ENCODE data around the gene RABAC1.

RABAC1 gene

DNA sequence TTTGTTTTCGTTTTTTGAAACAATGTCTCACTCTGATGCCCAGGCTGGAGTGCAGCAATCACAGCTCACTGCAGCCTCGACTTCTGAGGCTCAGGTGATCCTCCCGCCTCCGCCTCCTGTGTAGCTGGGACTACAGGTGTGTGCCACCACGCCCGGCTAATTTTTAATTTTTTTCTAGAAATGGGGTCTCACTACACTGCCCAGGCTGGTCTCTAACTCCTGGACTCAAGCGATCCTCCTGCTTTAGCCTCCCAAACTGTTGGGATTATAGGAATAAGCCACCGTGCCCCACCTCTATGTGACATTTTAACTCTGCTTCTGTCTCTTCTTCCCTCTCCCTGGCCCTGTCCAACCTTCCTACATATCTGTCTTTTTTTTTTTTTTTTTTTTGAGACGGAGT lies 29.8 kb upstream of the RABAC1 start:
- DNase-seq: no peak

DNA sequence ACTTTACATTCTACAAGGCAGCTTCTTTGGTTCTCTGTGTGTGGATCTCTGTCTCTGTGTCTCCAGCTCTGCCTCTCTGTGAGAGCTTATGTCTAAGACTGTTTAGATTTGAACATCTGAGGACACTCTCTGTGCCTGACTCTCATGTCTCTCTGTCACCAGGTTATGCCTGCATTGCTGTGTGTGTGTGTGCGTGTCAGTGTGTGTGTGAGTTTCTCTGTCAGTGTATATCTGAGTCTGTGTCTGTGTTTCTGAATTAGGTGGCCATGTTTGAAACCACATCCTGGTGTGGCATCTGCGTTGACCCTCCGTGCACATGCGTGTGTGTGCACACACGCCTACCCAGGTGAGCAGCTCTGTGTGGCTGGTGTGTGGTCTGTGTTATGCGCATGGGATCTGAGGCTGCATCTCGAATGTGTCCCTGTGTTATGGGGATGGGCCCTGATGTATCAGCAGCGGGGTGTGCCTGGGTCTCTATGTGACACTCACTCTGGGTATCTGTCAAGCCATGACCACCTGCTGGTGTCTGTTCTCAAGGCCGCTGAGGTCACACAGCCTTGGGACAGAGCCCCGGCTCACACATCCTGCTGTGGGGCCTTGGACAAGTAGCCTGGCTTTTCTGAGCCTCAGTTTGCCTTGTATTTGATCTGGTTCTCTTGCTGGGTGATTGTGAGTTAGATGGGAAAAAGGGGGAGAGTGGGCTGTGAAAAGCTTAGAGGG lies 28.2 kb upstream of the RABAC1 start:
- DNase-seq: no peak

DNA sequence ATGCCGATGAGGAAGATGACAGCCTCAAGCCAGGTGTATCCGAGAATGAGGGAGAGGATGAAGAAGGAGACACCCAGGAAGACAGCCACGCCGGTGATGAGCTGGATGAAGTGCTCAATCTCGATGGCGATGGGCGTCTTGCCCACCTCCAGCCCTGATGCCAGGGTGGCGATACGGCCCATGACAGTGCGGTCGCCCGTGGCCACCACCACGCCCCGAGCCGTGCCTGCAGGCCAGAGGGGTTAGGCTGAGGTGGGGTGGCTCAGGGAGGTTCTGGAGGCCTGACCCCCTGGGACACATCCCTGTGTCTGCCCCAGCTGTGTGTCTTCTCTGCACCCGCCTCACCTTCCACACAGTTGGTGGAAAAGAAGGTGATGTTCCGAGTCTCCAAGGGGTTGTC lies 25.8 kb upstream of the RABAC1 start:
- no peak for DNase-seq

DNA sequence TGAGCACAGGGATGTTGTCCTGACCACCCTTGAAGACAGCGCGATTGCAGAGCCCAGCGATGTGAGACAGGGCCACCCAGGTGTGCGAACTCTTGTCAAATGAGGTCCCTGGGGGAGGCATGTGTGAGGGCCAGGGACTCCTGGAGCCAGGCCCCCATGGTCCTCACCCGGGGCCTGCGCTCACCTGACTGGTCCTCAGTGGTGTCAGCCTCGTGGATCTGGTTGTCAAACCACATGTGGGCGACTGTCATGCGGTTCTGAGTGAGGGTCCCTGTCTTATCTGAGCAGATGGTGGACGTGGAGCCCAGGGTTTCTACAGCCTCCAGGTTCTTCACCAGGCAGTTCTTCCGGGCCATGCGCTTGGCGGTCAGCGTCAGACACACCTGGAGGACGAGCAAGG lies 22.6 kb upstream of the RABAC1 start:
- no peak for DNase-seq

DNA sequence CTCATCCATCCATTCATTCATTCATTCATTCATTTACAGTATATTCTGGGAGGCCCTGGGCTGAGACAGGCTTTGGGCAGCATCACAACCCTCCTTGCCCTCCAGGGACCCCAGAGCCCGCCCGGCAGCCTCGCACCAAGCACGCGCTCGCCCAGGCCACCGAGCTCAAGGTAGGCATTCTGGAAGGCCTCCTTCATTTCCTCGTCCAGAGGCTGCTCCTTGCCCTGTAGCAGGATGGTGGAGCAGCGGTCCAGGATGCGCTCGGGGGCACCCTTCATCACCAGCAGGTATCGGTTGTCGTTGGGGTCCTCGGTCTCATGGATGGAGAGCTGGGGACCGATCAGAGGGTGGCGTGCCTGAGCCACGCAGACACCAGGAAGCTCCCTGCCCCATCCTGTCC lies 19.3 kb upstream of the RABAC1 start:
- DNase-seq: no peak

DNA sequence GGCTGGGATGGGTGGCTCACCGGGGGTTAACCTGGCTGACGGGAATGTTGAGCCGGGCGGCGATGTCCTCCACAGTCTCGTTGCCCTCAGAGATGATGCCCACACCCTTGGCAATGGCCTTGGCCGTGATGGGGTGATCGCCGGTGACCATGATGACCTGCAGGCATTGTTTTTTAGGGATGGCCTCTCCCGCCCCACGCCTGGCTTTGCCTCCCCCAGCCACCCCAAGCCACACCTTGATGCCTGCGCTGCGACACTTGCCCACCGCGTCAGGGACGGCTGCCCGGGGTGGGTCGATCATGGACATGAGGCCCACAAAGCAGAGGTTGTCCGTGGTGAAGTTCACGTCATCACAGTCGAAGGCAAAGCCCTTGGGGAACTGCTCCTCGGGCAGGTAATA lies 18.8 kb upstream of the RABAC1 start:
- no peak for DNase-seq

DNA sequence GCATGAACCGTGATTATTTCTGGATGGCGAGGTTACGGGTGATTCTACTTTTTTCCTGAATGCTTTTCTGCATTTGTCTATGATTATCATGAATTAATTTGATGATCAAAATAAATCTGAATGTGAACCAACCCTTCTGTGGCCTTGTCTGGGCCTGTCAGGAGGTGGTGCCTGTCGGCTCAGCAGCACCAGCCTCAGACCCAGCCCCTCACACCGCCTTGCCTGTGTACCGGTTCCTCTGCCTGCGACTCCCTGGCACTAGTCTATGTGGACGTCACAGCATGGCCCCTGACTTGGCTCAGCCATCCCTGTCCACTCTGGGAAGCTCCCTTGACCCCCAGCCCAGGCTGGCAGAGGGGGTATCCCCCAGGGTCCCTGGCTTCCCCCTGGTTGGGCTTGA lies 15.5 kb upstream of the RABAC1 start:
- no peak for DNase-seq

DNA sequence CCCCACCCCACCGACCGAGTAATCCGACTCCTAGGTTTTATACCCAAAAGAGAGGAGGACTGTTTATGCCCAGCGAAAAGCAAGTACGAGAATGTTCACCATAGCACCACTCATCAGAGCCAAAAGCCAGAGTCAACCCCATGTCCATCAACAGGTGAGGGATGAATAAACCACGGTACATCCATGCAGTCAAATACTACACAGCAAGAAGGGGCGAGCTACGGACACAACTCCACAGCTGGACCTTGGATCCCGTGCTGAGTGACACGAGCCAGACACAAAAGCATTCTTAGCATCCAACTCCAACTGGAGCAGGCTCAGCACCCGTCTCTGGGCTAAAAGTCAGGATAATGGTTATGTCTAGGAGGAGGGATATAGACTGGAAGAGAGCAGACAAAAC lies 12.2 kb upstream of the RABAC1 start:
- DNase-seq: no peak

DNA sequence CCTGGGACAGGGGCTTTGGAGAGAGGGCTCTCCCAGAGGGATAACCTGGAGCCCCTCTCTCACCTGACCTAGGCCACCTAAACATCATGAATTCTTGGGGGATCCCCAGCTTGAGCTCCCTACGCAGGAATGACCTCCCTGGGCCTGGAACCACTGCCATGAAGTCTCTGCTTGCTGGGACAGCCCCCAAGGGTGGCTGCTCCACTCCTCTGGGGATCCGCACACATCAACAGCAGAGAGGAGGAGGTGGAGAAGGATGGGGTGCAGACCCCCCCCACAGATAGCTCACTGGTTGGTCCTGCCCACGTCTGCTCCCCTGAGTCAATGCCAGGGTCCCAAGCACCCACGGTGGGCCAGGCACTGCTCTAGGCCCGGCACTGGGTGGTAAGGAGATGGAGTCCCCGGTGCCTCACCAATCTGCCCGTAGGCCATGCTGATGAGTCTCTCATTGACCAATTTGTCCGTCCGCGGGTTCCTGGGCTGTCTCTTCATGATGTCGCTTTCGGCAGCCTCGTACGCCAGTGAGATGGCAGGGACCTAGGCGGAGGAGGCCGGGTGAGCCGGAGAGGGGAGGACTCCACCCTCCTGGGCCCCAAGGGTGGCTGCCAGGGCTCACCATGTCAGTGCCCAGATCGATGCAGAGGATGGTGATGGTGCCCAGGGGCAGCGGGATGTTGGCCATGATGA lies 10.8 kb upstream of the RABAC1 start:
- DNase-seq: no peak

DNA sequence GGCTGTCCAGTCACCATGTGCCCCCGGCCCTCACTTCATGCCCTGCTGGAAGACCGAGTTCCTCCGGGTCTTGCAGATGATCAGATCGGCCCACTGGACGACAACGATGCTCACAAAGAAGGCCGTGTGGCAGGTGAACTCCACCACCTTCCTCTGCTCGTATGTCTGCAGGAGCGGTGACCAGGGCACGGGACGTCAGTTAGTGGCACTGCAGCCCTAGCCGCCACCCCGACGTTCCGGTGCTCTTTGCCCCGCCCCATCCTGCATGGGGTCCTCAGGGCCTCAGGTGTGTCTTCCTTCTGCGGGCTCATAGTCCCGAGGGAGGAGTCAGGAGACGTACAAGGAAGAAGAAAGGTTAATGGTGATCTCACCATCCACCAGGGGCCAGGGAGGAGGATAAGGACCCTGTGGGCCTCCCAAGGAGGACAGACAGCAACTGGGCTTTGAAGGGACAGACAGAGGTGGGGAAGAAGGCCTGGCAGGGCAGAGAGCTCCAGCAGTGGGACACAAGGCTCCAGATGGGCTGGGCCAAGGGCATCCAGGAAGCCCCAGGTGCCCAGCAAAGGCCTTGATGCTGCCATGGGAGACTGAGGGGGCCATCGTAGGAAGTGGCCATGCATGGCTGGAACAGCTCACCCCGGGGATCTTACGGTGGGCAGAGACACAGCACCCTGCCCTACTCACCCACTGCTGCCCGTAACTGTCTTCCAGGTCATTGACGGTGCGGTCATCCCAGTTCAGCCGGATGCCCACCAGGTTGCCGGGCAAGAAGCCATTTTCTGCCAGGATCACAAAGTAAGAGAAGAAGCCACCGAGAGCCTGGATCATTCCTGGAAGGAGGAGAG lies 9.9 kb upstream of the RABAC1 start:
- no peak for DNase-seq

DNA sequence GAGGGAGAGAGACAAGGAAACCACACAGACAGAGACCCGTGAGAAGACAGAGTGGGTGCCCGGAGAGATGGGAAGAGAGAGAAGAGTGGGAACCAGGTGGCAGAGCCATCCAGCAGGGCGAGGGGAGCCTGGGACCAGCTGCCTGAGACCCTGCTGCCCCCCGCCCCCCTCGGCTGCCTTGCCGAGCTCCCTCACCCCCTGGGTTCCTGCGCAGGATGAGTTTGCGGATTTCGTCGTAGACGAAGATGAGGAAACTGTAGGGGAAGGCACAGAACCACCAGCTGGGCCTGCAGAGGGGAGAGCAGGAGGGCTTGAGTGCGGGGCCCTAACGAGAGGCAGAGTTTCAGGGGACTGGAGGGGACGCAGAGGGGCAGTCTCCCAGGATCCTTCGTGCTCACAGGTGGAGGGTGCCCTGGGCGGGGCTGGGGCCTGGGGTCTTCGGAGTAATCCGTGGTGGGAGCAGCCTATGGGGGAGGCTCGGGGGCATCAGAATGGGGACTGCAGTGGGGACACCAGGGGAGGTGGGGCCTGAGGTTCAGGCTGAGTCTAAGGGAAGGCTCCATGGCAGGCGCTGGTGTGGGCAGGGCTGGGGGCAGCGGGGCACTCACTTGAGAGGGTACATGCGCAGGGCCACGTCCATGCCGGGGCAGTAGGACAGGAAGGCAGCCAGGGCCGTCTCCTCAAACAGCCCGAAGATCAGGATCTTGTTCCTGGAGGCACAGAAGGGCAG lies 8.1 kb upstream of the RABAC1 start:
- no peak for DNase-seq

DNA sequence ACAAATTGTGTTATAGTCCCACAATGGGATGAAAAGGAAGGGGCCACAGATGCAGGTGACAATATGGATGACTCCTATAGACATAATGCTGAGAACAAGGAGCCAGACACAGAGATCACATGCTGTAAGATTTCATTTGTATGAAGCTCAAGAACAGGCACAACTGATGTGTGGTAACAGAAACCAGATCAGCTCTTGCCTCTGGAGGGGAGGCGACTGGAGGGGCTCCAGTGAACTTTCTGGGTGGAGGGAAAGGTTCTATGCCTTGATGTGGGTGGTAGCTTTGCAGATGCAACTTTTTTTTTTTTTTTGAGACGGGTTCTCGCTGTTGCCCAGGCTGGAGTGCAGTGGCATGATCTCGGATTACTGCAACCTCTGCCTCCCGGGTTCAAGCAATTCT lies 6.0 kb upstream of the RABAC1 start:
- DNase-seq: no peak

DNA sequence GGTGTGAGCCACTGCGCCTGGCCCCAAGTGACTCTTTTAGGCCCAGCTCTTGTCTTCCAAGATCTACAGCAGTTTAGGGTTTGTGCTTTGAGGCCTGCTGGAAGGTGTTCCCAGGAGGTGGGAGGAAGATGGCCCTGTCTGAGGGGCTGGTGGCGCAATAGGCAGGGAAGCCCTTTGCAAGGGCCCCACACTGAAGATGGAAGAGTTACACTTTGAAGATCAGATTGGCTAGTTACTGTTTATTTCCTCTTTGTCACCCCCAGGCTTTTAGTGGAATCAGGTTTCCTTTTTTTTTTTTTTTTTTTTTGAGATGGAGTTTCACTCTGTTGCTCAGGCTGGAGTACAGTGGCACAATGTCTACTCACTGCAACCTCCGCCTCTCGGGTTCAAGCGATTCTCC lies 1.9 kb upstream of the RABAC1 start:
- DNase-seq: no peak

DNA sequence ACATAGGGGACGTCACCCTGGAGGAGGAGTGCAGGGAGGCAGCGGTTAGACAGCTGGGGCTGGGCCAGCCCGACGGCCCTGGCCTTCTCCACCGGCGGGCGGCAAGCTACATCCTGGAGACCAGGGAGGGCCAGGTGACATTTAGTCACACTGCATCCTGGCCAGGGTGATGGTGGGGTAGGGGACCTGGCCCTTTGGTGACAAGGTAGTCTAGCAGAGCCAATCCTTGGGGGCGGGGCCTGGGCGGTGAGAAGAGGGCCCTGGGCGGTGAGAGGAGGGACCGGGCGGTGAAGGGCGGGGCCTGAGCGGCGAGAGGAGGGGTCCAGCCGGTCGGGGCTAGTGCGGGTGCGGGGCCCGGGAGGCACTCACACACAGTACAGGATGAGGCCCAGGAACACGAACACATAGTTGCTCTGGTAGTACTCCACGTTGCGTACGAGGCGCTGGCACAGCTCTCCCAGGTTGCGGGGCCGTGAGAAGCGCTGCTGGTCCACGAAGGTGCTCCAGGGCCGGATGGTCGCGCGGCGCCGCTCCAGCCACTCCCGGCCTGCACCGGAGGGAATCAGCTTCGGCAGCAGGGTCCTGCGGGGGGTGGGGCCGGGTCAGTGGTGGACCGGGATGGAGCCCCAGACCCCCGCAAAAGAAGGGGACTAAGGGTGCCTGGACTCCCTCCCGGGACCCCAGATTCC lies 610 bp downstream of the RABAC1 start:
- peak; percentile 80 to 81 for DNase-seq

DNA sequence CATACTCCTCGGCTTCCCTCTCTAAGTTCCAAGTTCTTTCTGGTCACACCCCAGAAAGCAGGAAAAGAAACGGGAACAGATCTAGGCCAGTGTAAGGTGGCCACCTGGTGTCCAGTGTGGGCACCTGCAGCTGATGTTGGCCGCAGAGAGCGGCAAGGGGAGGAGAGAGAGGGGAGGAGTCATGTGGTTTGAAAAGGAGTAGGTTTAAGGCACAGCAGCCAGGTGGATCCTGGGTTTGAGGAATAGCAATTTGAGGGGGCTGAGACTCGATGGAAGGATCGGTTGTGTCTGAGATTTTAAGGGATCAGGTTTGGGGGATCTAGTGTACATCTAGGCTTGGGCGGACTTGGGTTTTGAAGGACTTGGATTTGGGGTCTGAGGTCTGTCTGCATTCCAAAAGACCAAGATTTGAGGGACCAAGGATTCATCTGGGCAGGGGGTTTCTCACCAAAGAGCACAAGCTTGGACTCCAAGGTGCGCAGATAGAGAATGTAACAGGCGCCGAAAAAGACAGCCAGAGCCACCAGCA lies 1.2 kb downstream of the RABAC1 start:
- DNase-seq: no peak

DNA sequence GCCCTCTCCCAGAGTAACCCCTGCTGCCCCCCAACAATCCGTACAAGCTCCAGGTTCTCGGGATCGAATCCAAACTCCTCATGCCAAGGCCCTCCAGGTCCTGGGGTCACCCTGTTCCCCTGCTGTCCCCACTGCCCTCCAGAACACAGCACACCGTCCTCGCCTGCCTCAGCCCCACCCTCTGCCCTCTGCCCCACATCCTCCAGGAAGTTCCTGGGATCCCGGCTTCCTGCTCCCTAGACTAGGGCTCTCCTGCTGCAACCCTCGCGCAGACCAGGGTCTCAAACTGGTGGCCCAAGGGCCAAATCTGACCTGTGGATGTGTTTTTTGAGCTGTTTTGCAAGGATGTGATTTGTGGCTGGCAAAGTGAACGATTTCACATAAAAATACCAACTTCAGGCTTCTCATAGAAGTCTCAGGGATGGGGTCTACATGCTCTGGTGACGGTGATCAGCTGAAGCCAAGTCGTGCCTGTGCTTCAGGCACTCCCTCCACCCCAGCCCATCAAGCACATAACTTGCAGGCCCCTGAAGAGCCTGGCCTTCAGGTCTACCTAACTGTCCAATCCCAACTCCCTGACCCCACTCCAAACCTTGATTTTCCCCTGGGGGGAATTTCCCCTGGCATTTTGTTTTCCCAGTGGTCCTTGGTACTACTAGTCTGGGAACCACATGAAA lies 1.8 kb downstream of the RABAC1 start:
- no peak for DNase-seq

DNA sequence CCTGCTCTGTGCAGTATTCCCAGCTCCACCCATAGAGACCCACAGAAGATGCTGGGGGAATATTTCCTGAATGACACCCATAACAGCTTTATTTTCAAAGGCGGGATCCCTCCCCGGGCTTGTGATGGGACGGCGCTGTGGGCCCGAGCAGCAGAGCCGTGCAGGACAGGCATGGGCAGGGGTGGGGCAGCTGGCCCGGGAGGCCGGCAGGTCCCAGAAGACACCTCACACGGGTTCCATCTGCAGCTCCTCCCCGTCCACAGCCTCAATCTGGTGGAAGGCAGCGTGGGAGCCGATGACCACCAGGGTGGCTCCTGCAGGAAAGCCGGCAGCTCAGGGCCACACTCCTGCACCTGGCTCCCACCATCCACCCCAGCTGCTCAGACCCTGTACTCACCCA lies 2.5 kb downstream of the RABAC1 start:
- DNase-seq: no peak

DNA sequence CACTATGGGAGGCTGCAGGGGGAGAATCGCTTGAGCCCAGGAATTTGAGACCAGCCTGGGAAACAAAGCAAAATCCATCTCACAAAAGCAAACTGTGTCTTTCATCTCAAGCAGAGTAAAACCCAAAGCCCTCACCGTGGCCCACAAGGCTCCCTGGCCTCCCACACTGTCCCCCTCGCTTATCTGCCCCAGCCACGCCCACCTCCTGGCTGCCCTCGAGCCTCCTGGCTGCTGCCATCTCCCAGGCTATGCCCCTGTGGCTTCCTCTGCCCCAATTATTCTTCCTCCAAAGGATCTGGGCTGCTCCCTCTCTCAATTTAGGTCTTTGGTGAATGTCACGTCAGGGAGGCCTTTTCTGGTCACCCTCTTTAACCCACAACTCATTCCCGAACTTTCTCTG lies 3.6 kb downstream of the RABAC1 start:
- no peak for DNase-seq

DNA sequence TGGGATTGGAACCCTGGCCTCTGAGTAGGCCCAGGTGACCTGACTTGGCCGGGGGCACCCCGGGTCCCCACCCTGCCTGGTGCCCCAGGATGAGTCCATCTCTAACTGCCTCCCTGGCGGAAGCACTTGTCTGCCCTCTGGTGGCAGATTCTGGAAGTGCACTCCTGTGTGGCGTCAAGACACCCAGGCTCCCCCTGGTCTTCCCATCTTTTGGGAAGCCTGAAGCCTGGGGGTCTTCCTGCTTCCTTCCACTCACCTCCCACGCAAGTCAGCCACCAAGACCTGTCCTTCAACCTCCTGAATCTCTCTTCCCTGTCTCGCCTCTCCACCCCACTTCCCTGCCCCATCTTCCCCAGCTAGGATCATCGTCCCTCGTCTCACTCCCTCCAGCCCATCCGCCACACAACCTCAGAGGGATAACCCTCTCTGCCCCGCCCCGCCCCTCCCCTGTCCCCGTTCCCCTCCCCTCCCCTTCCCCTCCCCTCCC lies 7.4 kb downstream of the RABAC1 start:
- peak; percentile 96 to 98 for DNase-seq

DNA sequence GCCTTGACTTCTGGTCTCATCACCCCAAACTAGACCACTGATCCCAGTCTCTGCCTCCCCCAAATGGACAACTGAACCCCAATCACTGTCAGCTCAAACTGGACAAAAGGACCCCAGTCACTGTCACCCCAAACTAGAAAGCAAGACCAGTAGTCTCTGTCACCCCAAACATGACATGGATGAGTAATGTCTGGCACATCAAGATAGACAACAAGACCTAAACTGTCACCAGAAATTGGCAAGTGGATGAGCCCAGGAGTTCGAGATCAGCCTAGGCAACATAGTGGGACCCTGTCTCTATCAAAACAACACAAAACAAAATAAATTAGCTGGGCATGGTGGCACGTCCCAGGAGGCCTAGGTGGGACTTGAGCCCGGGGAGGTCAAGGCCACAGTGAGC lies 12.0 kb downstream of the RABAC1 start:
- no peak for DNase-seq

DNA sequence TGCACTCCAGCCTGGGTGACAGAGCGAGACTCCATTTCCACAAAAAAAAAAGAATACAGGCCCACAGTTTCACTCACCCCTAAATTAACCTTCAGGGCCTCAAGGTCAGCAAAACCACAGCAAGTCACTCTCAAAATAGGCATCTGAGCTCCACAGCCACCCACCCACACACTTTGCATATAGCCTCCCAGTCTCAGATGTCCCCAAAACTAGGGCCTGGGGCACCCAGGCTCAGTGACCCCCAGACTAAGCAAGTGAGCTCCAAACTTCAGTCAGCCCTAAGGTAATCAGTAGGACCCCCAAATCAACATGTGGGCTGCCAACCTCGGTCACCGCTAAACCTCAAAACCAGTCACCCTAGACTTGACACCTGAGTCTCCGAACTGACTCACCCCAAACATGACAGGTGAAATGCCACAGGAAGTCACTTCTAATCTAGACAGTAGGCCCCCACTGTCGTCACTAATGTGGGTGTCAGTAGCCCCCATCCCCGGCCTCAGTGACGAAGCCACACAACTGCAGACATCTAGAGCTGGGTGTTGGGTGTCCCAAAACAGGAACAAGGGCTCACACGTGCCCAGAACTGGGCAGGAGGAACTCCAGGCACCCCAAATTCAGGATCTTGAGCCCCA lies 13.9 kb downstream of the RABAC1 start:
- peak; percentile 74 to 79 for DNase-seq

Measured in stimulated activated CD4-positive, alpha-beta T cell treated with anti-CD3 and anti-CD28 coated beads, Interleukin-2, amount 100 ng/mL, for 48 hours (primary cell).